Stimulated activated CD8-positive, alpha-beta memory T cell treated with anti-CD3 and anti-CD28 coated beads, Interleukin-15, amount 100 ng/mL, for 1 hour (primary cell): ENCODE measurements around the gene LRP2BP.
"Not testable (repeated sequence)": the region's sequence is repeated elsewhere in the genome, so short reads cannot be mapped to it uniquely, and the experiment has no call there.

Experiments
- DNase-seq: peaks from one replicate; pipeline ENCODE4 v3.0.0-alpha.2; 2020; ENCODE audit warnings: low read depth

Gene LRP2BP

GRCh38 chr4:185395956-185396723 lies 416 bp upstream of the LRP2BP start:
- peak; percentile 88 for DNase-seq

GRCh38 chr4:185394568-185395237 lies 1.0 kb downstream of the LRP2BP start:
- DNase-seq: no peak

- DNase-seq: no peak
These were observed 3.6 kb downstream of the LRP2BP start for GRCh38 chr4:185392156-185392555.

- no peak for DNase-seq
These were observed 4.8 kb downstream of the LRP2BP start for GRCh38 chr4:185390941-185391340.

GRCh38 chr4:185387957-185388356 lies 7.8 kb downstream of the LRP2BP start:
- DNase-seq: no peak

- no peak for DNase-seq
These were observed 10.8 kb downstream of the LRP2BP start for GRCh38 chr4:185384930-185385331.

- no peak for DNase-seq
These were observed 11.7 kb downstream of the LRP2BP start for GRCh38 chr4:185384061-185384460.

GRCh38 chr4:185383451-185383850 lies 12.3 kb downstream of the LRP2BP start:
- DNase-seq: no peak

GRCh38 chr4:185382754-185383153 lies 13.0 kb downstream of the LRP2BP start:
- DNase-seq: no peak

- DNase-seq: no peak
These were observed 14.2 kb downstream of the LRP2BP start for GRCh38 chr4:185381288-185382196.

GRCh38 chr4:185380320-185380719 lies 15.4 kb downstream of the LRP2BP start:
- no peak for DNase-seq

GRCh38 chr4:185379326-185380295 lies 16.1 kb downstream of the LRP2BP start:
- no peak for DNase-seq

- DNase-seq: no peak
These were observed 17.5 kb downstream of the LRP2BP start for GRCh38 chr4:185378264-185378663.

- no peak for DNase-seq
These were observed 21.2 kb downstream of the LRP2BP start for GRCh38 chr4:185374573-185374972.

- DNase-seq: no peak
These were observed 21.7 kb downstream of the LRP2BP start for GRCh38 chr4:185374027-185374426.

GRCh38 chr4:185371702-185372101 lies 24.0 kb downstream of the LRP2BP start:
- no peak for DNase-seq

- no peak for DNase-seq
These were observed 25.3 kb downstream of the LRP2BP start for GRCh38 chr4:185370268-185370949.

GRCh38 chr4:185369731-185370130 lies 26.0 kb downstream of the LRP2BP start:
- no peak for DNase-seq

- no peak for DNase-seq
These were observed 30.8 kb downstream of the LRP2BP start for GRCh38 chr4:185364886-185365285.

GRCh38 chr4:185363251-185363650 lies 32.5 kb downstream of the LRP2BP start:
- no peak for DNase-seq

- not testable (repeated sequence) for DNase-seq
These were observed 33.2 kb downstream of the LRP2BP start for GRCh38 chr4:185362570-185362969.
